ENCODE measurements around the gene ODF4.

GRCh38 chr17:8350339-8350738 lies 10.7 kb downstream of the ODF4 start:
- no peak for TF ChIP-seq POLR2A (IDR thresholded peaks at IDR 0.05)
- TF ChIP-seq, protein P1, sequence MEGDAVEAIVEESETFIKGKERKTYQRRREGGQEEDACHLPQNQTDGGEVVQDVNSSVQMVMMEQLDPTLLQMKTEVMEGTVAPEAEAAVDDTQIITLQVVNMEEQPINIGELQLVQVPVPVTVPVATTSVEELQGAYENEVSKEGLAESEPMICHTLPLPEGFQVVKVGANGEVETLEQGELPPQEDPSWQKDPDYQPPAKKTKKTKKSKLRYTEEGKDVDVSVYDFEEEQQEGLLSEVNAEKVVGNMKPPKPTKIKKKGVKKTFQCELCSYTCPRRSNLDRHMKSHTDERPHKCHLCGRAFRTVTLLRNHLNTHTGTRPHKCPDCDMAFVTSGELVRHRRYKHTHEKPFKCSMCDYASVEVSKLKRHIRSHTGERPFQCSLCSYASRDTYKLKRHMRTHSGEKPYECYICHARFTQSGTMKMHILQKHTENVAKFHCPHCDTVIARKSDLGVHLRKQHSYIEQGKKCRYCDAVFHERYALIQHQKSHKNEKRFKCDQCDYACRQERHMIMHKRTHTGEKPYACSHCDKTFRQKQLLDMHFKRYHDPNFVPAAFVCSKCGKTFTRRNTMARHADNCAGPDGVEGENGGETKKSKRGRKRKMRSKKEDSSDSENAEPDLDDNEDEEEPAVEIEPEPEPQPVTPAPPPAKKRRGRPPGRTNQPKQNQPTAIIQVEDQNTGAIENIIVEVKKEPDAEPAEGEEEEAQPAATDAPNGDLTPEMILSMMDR (IDR thresholded peaks at IDR 0.05), result no peak
